ENCODE measurements around the gene FAM241A.

- TF ChIP-seq, protein P1, sequence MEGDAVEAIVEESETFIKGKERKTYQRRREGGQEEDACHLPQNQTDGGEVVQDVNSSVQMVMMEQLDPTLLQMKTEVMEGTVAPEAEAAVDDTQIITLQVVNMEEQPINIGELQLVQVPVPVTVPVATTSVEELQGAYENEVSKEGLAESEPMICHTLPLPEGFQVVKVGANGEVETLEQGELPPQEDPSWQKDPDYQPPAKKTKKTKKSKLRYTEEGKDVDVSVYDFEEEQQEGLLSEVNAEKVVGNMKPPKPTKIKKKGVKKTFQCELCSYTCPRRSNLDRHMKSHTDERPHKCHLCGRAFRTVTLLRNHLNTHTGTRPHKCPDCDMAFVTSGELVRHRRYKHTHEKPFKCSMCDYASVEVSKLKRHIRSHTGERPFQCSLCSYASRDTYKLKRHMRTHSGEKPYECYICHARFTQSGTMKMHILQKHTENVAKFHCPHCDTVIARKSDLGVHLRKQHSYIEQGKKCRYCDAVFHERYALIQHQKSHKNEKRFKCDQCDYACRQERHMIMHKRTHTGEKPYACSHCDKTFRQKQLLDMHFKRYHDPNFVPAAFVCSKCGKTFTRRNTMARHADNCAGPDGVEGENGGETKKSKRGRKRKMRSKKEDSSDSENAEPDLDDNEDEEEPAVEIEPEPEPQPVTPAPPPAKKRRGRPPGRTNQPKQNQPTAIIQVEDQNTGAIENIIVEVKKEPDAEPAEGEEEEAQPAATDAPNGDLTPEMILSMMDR (conservative IDR thresholded peaks at IDR 0.05; ENCODE audit: low read length): no peak
- TF ChIP-seq EZH2phosphoT487 (IDR thresholded peaks at IDR 0.05; ENCODE audit: borderline replicate concordance): no peak
These were observed 10.9 kb downstream of the FAM241A start for GRCh38 chr4:112156112-112156511.

All from Loucy (cell line).